ENCODE data around the gene TCFL5.
A peak's percentile ranks its signal among the peaks of the same experiment; 100 is the strongest.
"Not testable (repeated sequence)": the region's sequence is repeated elsewhere in the genome, so short reads cannot be mapped to it uniquely, and the experiment has no call there.

Gene TCFL5

DNA sequence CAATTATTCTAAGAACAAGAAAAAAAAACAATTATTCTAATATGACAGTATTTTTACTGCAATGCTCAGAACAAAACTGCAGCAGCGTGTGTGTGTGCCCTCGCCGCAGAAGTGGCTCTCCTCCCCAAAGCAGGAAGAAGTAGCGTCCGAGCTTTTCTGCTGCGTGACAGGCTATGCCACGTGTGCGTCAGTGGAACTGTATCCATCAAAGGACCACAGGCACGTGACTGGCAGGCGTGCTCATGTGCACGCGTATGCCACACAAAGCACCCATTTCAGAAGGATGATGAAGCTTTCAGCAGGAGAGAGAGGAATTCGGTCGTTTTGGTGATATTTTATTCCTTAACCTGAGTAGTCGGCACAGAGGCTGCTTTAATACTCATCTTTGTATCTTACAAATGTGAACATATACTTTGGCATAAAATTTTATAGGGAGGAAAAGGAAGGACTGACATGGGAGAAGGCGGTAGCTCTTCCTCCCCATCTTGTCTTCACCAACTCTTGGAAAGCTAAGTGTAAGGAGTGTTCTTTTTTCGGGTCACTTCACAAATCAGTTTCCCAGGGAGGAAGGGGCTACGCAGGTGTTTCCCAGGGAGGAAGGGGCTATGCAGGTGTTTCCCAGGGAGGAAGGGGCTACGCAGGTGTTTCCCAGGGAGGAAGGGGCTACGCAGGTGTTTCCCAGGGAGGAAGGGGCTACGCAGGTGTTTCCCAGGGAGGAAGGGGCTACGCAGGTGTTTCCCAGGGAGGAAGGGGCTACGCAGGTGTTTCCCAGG, 3.4 kb downstream of the TCFL5 start:
- TF ChIP-seq ZNF274 (IDR thresholded peaks at IDR 0.05; ENCODE audit: low read depth, low read length) (no peak), YY1 (IDR thresholded peaks at IDR 0.05; ENCODE audit: insufficient read depth, insufficient read length) (no peak), SUZ12 (IDR thresholded peaks at IDR 0.05; ENCODE audit: extremely low read depth, insufficient read depth, insufficient read length) (no peak)
- no peak for DNase-seq (ENCODE audit: low read depth, low spot score)
- Histone ChIP-seq H3K27me3 (ENCODE audit: insufficient read depth, insufficient read length) (peaks cover 3% of the 10 kb centered on the region), H3K36me3 (ENCODE audit: insufficient read depth, insufficient read length, low read length) (peaks cover 56% of the 10 kb centered on the region), H3K4me1 (ENCODE audit: insufficient read depth, insufficient read length) (peaks cover 2% of the 10 kb centered on the region), H3K4me3 (ENCODE audit: insufficient read length, low read depth) (no peak overlapping the region), H3K9me3 (ENCODE audit: insufficient read depth, low read length) (no peaks in the 10 kb centered on the region), H3K9ac (ENCODE audit: insufficient read length, low read depth) (no peak overlapping the region)

GRCh38 chr20:62856931-62857619, 4.5 kb downstream of the TCFL5 start:
- Histone ChIP-seq H3K27me3 (ENCODE audit: insufficient read depth, insufficient read length) (peaks cover 3% of the 10 kb centered on the region), H3K4me1 (ENCODE audit: insufficient read depth, insufficient read length) (peaks cover 2% of the 10 kb centered on the region), H3K9me3 (ENCODE audit: insufficient read depth, low read length) (no peaks in the 10 kb centered on the region), H3K36me3 (ENCODE audit: insufficient read depth, insufficient read length, low read length) (peaks cover 66% of the 10 kb centered on the region), H3K9ac (ENCODE audit: insufficient read length, low read depth) (peak overlapping the region; percentile 0), H3K4me3 (ENCODE audit: insufficient read length, low read depth) (no peak overlapping the region)
- TF ChIP-seq YY1 (IDR thresholded peaks at IDR 0.05; ENCODE audit: insufficient read depth, insufficient read length): no peak
- no peak for TF ChIP-seq SUZ12 (IDR thresholded peaks at IDR 0.05; ENCODE audit: extremely low read depth, insufficient read depth, insufficient read length)
- TF ChIP-seq ZNF274 (IDR thresholded peaks at IDR 0.05; ENCODE audit: low read depth, low read length): no peak
- DNase-seq (ENCODE audit: low read depth, low spot score): no peak

DNA sequence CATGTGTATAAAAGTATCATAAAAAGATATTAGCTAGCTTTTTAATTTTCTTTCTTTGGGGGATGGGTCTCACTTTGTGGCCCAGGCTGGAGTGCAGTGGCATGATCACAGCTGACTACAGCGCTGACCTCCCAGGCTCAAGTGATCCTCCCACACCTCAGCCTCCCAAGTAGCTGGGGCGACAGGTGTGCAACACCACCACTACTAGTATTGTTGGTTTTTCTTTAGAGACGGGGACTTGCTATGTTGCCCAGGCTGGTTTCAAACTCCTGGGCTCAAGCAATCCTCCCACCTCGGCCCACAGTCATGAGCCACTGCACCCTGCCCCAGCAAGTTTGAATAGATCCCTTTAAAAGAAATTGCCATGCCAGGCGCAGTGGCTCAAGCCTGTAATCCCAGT, 6.5 kb downstream of the TCFL5 start:
- Histone ChIP-seq H3K36me3 (ENCODE audit: insufficient read depth, insufficient read length, low read length) (peaks cover 82% of the 10 kb centered on the region), H3K4me3 (ENCODE audit: insufficient read length, low read depth) (no peak overlapping the region), H3K4me1 (ENCODE audit: insufficient read depth, insufficient read length) (no peaks in the 10 kb centered on the region), H3K9ac (ENCODE audit: insufficient read length, low read depth) (no peak overlapping the region), H3K27me3 (ENCODE audit: insufficient read depth, insufficient read length) (no peaks in the 10 kb centered on the region), H3K9me3 (ENCODE audit: insufficient read depth, low read length) (no peaks in the 10 kb centered on the region)
- DNase-seq (ENCODE audit: low read depth, low spot score): no peak
- no peak for TF ChIP-seq ZNF274 (IDR thresholded peaks at IDR 0.05; ENCODE audit: low read depth, low read length)
- no peak for TF ChIP-seq SUZ12 (IDR thresholded peaks at IDR 0.05; ENCODE audit: extremely low read depth, insufficient read depth, insufficient read length)
- no peak for TF ChIP-seq YY1 (IDR thresholded peaks at IDR 0.05; ENCODE audit: insufficient read depth, insufficient read length)

- H3K9me3 ChIP-seq (ENCODE audit: insufficient read depth, low read length): no peaks in the 10 kb centered on the region
- H3K27me3 ChIP-seq (ENCODE audit: insufficient read depth, insufficient read length): no peaks in the 10 kb centered on the region
- no peak overlapping the region for H3K4me3 ChIP-seq (ENCODE audit: insufficient read length, low read depth)
- no peak overlapping the region for H3K9ac ChIP-seq (ENCODE audit: insufficient read length, low read depth)
- DNase-seq (ENCODE audit: low read depth, low spot score): no peak
- no peaks in the 10 kb centered on the region for H3K4me1 ChIP-seq (ENCODE audit: insufficient read depth, insufficient read length)
- H3K36me3 ChIP-seq (ENCODE audit: insufficient read depth, insufficient read length, low read length): peaks cover 86% of the 10 kb centered on the region
- no peak for TF ChIP-seq YY1 (IDR thresholded peaks at IDR 0.05; ENCODE audit: insufficient read depth, insufficient read length)
- no peak for TF ChIP-seq ZNF274 (IDR thresholded peaks at IDR 0.05; ENCODE audit: low read depth, low read length)
- TF ChIP-seq SUZ12 (IDR thresholded peaks at IDR 0.05; ENCODE audit: extremely low read depth, insufficient read depth, insufficient read length): no peak
Measured at GRCh38 chr20:62854121-62854520, 7.5 kb downstream of the TCFL5 start.

DNA sequence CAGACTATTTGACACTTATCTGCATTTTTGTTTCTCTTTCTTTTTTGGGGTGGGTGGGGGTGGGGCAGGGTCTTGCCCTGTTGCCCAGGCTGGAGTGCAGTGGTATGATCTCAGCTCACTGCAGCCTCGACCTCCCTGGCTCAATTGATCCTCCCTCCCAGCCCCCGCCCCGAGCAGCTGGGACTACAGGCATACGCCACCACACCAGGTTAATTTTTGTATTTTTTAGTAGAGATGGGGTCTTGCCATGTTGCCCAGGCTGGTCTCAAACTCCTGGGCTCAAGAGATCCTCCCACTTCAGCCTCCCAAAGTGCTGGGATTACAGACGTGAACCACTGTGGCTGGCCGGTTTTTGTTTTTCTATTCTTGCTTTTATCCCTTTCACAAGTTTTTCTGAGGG, 8.3 kb downstream of the TCFL5 start:
- not testable (repeated sequence) for H3K9ac ChIP-seq (ENCODE audit: insufficient read length, low read depth); H3K27me3 ChIP-seq (ENCODE audit: insufficient read depth, insufficient read length); H3K4me1 ChIP-seq (ENCODE audit: insufficient read depth, insufficient read length); H3K4me3 ChIP-seq (ENCODE audit: insufficient read length, low read depth); H3K9me3 ChIP-seq (ENCODE audit: insufficient read depth, low read length); DNase-seq (ENCODE audit: low read depth, low spot score)
- peaks cover 82% of the 10 kb centered on the region for H3K36me3 ChIP-seq (ENCODE audit: insufficient read depth, insufficient read length, low read length)

DNA sequence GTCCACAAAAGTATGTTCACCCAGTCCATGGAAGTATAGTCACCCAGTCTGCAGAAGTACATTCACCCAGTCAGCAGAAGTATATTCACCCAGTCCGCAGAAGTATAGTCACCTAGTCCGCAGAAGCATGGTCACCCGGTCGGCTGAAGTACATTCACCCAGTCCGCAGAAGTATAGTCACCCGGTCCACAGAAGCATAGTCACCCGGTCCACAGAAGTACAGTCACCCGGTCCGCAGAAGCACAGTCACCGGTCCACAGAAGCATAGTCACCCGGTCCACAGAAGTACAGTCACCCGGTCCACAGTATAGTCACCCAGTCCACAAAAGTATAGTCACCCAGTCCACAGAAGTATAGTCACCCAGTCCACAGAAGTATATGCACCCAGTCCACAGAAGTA, 8.8 kb downstream of the TCFL5 start:
- no peaks in the 10 kb centered on the region for H3K9me3 ChIP-seq (ENCODE audit: insufficient read depth, low read length)
- H3K27me3 ChIP-seq (ENCODE audit: insufficient read depth, insufficient read length): no peaks in the 10 kb centered on the region
- no peak for DNase-seq (ENCODE audit: low read depth, low spot score)
- no peak for TF ChIP-seq ZNF274 (IDR thresholded peaks at IDR 0.05; ENCODE audit: low read depth, low read length)
- TF ChIP-seq SUZ12 (IDR thresholded peaks at IDR 0.05; ENCODE audit: extremely low read depth, insufficient read depth, insufficient read length): no peak
- TF ChIP-seq YY1 (IDR thresholded peaks at IDR 0.05; ENCODE audit: insufficient read depth, insufficient read length): no peak
- no peak overlapping the region for H3K9ac ChIP-seq (ENCODE audit: insufficient read length, low read depth)
- H3K4me3 ChIP-seq (ENCODE audit: insufficient read length, low read depth): no peak overlapping the region
- H3K36me3 ChIP-seq (ENCODE audit: insufficient read depth, insufficient read length, low read length): peaks cover 82% of the 10 kb centered on the region
- H3K4me1 ChIP-seq (ENCODE audit: insufficient read depth, insufficient read length): peaks cover 4% of the 10 kb centered on the region

DNA sequence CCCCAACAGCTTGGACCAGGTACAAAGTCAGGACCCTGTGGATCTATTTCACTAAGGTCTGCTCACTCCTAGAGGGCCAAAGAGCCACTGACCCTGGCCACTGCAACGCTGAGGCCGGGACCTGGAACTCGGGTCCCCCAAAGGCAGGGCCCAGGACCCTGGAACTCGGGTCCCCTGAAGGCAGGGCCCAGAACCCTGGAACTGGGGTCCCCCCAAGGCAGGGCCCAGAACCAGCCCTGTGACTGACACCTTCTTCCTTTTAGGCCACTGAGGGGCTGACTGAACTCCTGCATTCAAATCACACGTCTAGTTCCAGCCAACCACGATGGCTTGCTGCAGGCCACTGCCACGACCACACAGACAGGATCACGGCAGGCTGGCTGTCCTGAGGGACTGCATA, 9.4 kb downstream of the TCFL5 start:
- no peak for TF ChIP-seq YY1 (IDR thresholded peaks at IDR 0.05; ENCODE audit: insufficient read depth, insufficient read length)
- TF ChIP-seq ZNF274 (IDR thresholded peaks at IDR 0.05; ENCODE audit: low read depth, low read length): no peak
- TF ChIP-seq SUZ12 (IDR thresholded peaks at IDR 0.05; ENCODE audit: extremely low read depth, insufficient read depth, insufficient read length): no peak
- H3K9me3 ChIP-seq (ENCODE audit: insufficient read depth, low read length): no peaks in the 10 kb centered on the region

More for the DNA sequence above, 9.4 kb downstream of the TCFL5 start:
- no peak overlapping the region for H3K9ac ChIP-seq (ENCODE audit: insufficient read length, low read depth)
- peaks cover 77% of the 10 kb centered on the region for H3K36me3 ChIP-seq (ENCODE audit: insufficient read depth, insufficient read length, low read length)
- no peak for DNase-seq (ENCODE audit: low read depth, low spot score)
- no peaks in the 10 kb centered on the region for H3K27me3 ChIP-seq (ENCODE audit: insufficient read depth, insufficient read length)
- no peak overlapping the region for H3K4me3 ChIP-seq (ENCODE audit: insufficient read length, low read depth)
- H3K4me1 ChIP-seq (ENCODE audit: insufficient read depth, insufficient read length): peaks cover 4% of the 10 kb centered on the region
